NCI-H524 treated with DMSO at 0.1 percent for 48 hours (cell line): ENCODE data around the gene COX7A2L.
"Not testable (repeated sequence)": the region's sequence is repeated elsewhere in the genome, so short reads cannot be mapped to it uniquely, and the experiment has no call there.

Experiments used
- DNase-seq: peaks from one replicate; lab custom pipeline; 2025; lab: John Stamatoyannopoulos, UW

Gene COX7A2L

GRCh38 chr2:42339191-42339912 is 21.7 kb downstream of the COX7A2L start:
- peak; percentile 27 for DNase-seq

GRCh38 chr2:42338567-42339190 is 22.3 kb downstream of the COX7A2L start:
- no peak for DNase-seq

- DNase-seq: no peak
Measured at GRCh38 chr2:42337846-42338566, 23.0 kb downstream of the COX7A2L start.

- no peak for DNase-seq
Measured at GRCh38 chr2:42337356-42337820, 23.6 kb downstream of the COX7A2L start.

- DNase-seq: no peak
Measured at GRCh38 chr2:42336361-42336965, 24.6 kb downstream of the COX7A2L start.

GRCh38 chr2:42335514-42336104 is 25.4 kb downstream of the COX7A2L start:
- DNase-seq: no peak

- not testable (repeated sequence) for DNase-seq
Measured at GRCh38 chr2:42334865-42335264, 26.2 kb downstream of the COX7A2L start.

- no peak for DNase-seq
Measured at GRCh38 chr2:42334220-42334619, 26.8 kb downstream of the COX7A2L start.

- no peak for DNase-seq
Measured at GRCh38 chr2:42333579-42333978, 27.4 kb downstream of the COX7A2L start.

GRCh38 chr2:42332575-42332974 is 28.4 kb downstream of the COX7A2L start:
- DNase-seq: no peak

GRCh38 chr2:42331569-42332284 is 29.3 kb downstream of the COX7A2L start:
- DNase-seq: no peak

- no peak for DNase-seq
Measured at GRCh38 chr2:42329736-42330135, 31.3 kb downstream of the COX7A2L start.

- no peak for DNase-seq
Measured at GRCh38 chr2:42328923-42329322, 32.1 kb downstream of the COX7A2L start.

- no peak for DNase-seq
Measured at GRCh38 chr2:42328148-42328833, 32.7 kb downstream of the COX7A2L start.

GRCh38 chr2:42327125-42327524 is 33.9 kb downstream of the COX7A2L start:
- no peak for DNase-seq

- no peak for DNase-seq
Measured at GRCh38 chr2:42325609-42326008, 35.4 kb downstream of the COX7A2L start.

- DNase-seq: no peak
Measured at GRCh38 chr2:42324949-42325348, 36.1 kb downstream of the COX7A2L start.

- no peak for DNase-seq
Measured at GRCh38 chr2:42324244-42324643, 36.8 kb downstream of the COX7A2L start.

GRCh38 chr2:42321452-42322064 is 39.5 kb downstream of the COX7A2L start:
- DNase-seq: no peak

GRCh38 chr2:42319265-42319664 is 41.8 kb downstream of the COX7A2L start:
- DNase-seq: no peak
